HEK293 (cell line): ENCODE results near the gene GNG4.

ENCODE experiments used
- TF ChIP-seq, protein P1 (sequence below): fragments of 450-650 bp; formaldehyde crosslinking; IDR thresholded peaks from 2 replicates; pipeline ENCODE4 v1.5.1; 2016; ENCODE audit warnings: missing biosample characterization, missing genetic modification characterization
- TF ChIP-seq, protein P2 (sequence below): fragments of 450-650 bp; formaldehyde crosslinking; IDR thresholded peaks from 2 replicates; pipeline ENCODE4 v1.5.1; 2016; ENCODE audit warnings: missing biosample characterization, missing genetic modification characterization

DNA sequence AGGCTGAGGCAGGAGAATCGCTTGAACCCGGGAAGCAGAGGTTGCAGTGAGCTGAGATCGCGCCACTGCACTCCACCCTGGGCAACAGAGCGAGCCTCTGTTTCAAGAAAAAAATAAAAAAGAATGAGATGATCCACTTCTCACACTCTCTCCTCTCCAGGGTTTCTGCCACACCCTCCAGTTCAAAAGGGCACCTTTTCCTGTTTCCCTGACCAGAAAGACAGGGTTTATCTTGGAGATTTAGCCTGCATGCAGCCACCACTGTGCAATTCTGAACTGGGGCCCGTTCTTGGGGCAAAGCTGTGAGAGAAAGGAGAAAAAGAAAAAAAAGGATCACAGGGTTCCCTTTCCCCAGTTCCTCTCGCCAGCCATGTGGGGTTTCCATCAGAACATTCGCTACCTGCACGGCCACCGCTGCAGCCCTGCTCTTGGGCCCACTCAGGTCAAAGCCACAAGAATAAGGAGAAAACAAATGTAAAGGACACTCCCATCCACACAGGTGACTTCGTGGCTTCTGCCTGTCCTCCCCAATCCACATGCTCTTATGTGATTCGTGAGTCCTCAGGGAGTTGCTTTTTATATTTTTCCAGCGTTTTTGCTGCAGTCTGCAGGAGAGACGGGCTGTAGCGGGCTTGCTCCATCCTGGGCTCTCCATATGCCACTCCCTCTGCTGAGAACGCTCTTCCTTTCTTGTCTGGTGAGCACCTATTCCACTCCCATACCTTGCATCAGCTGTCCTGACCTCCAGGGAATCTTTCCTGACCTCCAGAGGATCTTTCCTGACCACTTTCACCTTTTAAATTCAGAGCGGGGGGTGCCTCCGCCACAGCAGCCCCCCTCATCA, 26.4 kb downstream of the GNG4 start:
- TF ChIP-seq, protein P1, sequence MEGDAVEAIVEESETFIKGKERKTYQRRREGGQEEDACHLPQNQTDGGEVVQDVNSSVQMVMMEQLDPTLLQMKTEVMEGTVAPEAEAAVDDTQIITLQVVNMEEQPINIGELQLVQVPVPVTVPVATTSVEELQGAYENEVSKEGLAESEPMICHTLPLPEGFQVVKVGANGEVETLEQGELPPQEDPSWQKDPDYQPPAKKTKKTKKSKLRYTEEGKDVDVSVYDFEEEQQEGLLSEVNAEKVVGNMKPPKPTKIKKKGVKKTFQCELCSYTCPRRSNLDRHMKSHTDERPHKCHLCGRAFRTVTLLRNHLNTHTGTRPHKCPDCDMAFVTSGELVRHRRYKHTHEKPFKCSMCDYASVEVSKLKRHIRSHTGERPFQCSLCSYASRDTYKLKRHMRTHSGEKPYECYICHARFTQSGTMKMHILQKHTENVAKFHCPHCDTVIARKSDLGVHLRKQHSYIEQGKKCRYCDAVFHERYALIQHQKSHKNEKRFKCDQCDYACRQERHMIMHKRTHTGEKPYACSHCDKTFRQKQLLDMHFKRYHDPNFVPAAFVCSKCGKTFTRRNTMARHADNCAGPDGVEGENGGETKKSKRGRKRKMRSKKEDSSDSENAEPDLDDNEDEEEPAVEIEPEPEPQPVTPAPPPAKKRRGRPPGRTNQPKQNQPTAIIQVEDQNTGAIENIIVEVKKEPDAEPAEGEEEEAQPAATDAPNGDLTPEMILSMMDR, result no peak
- TF ChIP-seq, protein P2, sequence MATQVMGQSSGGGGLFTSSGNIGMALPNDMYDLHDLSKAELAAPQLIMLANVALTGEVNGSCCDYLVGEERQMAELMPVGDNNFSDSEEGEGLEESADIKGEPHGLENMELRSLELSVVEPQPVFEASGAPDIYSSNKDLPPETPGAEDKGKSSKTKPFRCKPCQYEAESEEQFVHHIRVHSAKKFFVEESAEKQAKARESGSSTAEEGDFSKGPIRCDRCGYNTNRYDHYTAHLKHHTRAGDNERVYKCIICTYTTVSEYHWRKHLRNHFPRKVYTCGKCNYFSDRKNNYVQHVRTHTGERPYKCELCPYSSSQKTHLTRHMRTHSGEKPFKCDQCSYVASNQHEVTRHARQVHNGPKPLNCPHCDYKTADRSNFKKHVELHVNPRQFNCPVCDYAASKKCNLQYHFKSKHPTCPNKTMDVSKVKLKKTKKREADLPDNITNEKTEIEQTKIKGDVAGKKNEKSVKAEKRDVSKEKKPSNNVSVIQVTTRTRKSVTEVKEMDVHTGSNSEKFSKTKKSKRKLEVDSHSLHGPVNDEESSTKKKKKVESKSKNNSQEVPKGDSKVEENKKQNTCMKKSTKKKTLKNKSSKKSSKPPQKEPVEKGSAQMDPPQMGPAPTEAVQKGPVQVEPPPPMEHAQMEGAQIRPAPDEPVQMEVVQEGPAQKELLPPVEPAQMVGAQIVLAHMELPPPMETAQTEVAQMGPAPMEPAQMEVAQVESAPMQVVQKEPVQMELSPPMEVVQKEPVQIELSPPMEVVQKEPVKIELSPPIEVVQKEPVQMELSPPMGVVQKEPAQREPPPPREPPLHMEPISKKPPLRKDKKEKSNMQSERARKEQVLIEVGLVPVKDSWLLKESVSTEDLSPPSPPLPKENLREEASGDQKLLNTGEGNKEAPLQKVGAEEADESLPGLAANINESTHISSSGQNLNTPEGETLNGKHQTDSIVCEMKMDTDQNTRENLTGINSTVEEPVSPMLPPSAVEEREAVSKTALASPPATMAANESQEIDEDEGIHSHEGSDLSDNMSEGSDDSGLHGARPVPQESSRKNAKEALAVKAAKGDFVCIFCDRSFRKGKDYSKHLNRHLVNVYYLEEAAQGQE (tag by site-specific recombination), result no peak
